ENCODE measurements around the gene GNS. TPM values are rescaled to one million over a fixed set of nuclear protein-coding genes. Genes with fewer than 3 reads are reported as not detected.
"Not testable (repeated sequence)": the region's sequence is repeated elsewhere in the genome, so short reads cannot be mapped to it uniquely, and the experiment has no call there.

The GNS gene
- total RNA-seq, 2 experiments from 2014 or later, result 18.6 to 19.0 TPM

DNA sequence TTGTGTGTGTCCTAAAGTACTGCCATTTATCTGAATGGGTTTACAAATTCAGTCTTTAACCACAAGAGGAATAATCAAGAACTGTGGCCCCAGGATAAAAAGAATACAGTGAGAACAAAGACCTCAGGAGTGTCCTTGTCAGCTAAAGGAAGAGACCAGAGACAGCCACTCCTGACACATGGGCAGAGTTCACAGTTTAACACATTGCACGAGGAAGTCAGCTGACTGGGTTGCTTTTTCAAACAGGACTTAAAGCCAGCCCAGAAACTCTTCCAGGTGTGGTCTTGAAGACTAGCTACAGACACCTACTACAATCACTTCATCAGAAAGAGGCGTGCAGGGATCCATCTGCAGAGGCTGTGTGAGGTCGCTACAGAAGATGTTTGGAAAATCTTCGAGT lies 42.8 kb downstream of the GNS start:
- CTCF ChIA-PET, result no interaction called here
- POLR2A ChIA-PET, result no interaction called here

DNA sequence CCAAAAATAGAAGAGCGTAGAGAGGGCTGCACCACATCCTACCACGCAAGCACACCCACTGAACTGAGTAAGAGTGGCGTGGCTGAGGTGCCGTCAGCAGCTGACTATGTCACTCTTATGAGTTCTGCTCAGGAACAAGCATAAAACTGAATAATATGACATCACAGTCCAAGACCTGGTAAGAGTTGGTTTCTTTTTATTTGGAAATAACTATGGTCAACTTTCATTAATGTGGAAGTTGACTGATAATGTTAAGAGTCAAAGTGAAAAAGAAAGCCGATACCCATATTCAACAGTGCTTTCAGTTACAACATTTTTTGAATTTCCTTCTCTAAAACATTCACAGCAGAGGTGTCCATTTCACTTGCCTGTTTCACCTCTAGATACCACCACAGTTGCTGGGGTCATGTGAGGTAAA lies 44.6 kb downstream of the GNS start:
- ChIA-PET CTCF (interaction anchor here (1.4 kb wide), 1 partner anchor 165 kb away, joined by 3 read pairs; no protein-coding TSS in a partner anchor), POLR2A (no interaction called here)

DNA sequence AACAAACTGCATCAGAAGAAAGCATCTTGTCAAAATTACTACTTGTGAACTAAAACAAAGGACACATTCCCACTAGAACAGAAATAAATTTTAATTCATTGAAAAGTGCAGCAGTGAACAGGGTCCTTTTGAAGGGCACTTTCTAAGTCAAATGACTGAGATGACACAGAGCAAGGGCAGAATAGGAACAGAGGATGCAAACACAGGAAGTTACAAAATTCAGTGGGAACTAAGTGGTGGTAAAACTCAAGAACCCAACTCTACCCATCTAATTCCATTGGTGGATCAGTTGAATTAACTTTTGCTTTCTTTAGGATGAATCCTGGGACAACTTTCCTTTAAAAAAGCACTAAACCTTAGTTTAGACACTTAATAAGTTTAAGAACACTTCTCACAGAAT lies 45.8 kb downstream of the GNS start:
- CTCF ChIA-PET, result interaction anchor here (1.3 kb wide), 1 partner anchor 191 kb away, joined by 3 read pairs; no protein-coding TSS in a partner anchor
- POLR2A ChIA-PET, result no interaction called here

DNA sequence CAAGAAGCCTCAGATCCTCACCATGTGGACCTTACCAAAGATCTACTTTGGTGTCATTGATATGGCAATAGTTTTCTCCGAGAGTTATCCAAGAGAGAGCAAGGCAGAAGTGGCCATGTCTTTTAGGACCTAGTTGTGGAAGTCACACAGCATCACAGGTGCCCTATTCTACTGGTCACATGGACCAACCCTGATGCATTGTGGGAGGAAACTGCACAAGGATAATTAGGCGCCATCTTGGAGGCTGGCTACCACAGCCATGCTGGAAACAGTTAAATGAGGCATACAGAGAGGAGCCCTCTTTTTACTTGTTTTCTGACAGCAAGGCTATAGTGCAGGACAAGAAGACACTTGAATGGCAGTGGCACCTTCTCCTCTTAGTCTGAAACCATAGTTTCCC lies 49.8 kb downstream of the GNS start:
- ChIA-PET CTCF (interaction anchor here (1.4 kb wide), 1 partner anchor 12 kb away, joined by 3 read pairs; no protein-coding TSS in a partner anchor), POLR2A (no interaction called here)

DNA sequence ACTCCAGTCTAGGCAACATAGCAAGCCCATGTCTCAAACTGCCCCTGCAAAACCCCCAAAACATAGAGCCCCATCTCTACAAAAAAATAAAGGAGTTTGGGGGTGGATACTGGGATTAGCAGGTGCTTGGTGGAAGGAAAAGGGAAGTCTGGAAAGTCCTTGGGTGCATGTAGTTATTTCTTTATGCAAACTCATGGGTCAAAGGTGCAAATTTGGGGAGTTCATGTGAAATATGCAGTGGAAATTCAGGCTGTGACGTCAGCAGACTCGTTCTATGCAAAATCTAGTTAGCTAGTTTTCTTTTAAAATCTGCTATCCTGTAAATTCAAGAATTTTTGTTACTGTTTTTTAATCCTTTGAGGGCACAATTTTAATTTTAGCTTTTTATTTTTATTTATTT lies 51.3 kb downstream of the GNS start:
- CTCF ChIA-PET, result no interaction called here
- POLR2A ChIA-PET, result no interaction called here

DNA sequence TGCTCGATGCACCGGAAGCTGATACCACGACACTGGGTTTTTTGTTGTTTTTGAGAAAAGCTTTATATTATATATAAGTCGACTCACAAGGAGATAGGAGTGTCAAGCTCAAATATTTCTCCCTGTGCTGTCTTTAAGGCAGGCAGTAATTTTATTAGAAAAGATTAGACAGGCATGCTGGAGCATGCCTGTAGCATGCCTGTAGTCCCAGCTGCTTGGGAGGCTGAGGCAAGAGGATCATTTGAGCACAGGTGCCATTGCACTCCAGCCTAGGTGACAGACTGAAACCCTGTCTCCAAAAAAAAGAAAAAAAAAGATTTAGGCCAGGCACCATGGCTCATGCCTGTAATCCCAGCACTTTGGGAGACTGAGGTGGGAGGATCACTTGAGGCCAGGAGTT lies 51.8 kb downstream of the GNS start:
- ChIA-PET POLR2A (no interaction called here), CTCF (interaction anchor here (0.7 kb wide), 1 partner anchor 18 kb away, joined by 3 read pairs; no protein-coding TSS in a partner anchor)

DNA sequence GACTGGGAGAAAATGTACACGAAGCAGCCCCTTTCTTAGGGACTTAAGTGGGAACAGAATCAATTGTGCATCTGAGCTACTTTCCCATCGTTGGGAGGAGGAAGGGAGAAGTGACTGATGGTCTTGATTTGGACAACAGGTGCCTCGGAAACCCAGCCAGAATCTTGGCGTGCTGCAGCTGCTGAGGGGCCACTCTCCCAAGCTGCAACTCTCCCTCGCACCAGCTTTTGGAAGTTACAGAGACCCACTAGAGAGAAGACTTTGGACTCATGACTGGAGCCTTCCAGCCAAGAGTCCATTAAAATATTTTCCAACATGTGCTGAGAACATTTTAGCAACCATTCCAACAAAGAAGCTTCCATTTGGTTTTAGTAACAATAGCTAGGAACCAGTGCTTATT lies 52.3 kb downstream of the GNS start:
- POLR2A ChIA-PET, result no interaction called here
- CTCF ChIA-PET, result interaction anchor here (0.7 kb wide), 1 partner anchor 18 kb away, joined by 3 read pairs; no protein-coding TSS in a partner anchor

DNA sequence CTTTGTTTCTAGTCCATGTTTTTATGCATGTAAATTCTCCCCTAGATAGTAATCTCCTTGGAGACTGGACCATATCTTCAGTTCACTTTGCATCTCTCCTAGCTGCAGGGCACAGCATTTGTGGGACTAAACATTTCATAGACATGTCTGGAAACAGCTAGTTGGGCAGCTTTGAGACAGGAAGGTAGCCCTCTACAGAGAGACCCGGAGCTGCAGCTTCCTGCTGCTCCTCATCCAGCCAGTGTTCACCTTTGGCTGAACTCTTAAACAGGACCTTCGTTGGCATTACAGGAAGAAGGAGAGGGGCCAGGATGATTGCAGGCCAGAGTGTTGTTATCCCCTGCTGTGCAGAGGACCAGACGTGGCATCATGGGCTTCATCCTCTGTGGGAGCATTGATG lies 52.9 kb downstream of the GNS start:
- POLR2A ChIA-PET, result no interaction called here
- CTCF ChIA-PET, result no interaction called here

DNA sequence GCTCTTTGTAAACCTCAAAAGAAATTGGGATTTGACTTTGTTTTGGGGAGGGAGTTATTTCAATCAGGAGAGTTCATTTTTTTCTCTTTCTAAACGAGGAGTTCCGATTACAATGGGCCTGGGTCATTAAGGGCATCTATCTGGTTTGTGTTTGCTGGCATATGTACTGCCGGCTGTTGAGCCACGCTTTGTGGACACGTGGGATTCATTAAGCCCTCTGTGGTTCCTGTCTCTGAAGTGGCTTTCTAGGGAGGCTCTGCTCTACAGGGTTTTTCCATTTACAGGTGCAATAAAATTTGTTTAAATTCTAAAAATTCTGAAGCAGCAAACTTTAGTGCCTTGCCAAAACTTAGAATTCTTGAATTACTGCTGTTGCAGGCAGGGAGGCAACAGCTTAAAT lies 57.9 kb downstream of the GNS start:
- ChIA-PET CTCF (interaction anchor here (0.6 to 3.2 kb wide), 3 partner anchors 141 to 185 kb away, joined by 3 to 14 read pairs (median 5); no protein-coding TSS in a partner anchor), POLR2A (no interaction called here)

DNA sequence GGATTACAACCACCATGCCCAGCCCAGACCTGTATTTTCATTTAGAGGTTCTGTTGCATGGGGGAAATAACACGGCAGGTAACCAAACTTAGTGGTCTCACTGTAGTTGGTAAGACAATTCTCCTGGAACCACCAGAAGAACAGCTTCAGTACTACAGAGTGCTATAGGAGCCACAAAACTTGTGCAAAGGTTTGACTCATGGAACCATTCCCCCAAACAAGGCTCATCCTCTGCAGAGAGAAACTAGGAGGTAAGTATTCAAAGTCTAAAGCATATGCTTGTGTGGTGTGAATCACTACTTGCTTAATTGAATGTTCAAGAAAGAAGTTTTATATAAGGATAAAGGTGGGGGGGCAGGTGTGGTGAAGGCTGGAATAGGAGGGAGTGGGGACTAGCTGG lies 58.7 kb downstream of the GNS start:
- ChIA-PET CTCF (interaction anchor here (0.6 to 3.2 kb wide), 4 partner anchors 31 to 184 kb away, joined by 3 to 14 read pairs (median 4); no protein-coding TSS in a partner anchor), POLR2A (no interaction called here)

DNA sequence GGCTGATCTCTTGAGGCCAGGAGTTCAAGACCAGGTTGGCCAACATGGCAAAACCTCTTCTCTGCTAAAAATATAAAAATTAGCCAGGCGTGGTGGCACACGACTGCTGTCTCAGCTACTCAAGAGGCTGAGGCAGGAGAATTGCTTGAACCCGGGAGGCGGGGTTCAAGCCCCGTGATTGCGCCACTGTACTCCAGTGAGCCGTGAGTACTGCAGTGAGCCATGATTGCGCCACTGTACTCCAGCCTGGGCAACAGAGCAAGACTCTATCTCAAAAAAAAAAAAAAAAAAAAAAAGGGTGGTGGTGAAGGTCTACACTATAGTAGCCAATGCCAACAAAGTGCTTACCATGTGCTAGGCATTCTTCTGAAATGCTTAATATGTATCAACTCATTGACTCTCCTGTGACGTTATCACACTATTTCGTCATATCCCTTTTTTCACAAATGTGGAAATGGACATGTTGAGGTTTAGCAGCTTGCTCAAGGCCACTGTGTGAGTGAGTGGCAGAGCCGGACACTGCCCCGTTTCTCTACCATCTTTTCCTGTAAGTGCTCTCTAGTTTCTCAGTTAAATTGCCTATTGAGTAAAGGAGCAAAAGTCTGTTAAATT lies 59.6 kb downstream of the GNS start:
- POLR2A ChIA-PET, result no interaction called here
- CTCF ChIA-PET, result interaction anchor here (0.7 to 0.9 kb wide), 2 partner anchors 30 to 41 kb away, joined by 3 to 4 read pairs; no protein-coding TSS in a partner anchor

DNA sequence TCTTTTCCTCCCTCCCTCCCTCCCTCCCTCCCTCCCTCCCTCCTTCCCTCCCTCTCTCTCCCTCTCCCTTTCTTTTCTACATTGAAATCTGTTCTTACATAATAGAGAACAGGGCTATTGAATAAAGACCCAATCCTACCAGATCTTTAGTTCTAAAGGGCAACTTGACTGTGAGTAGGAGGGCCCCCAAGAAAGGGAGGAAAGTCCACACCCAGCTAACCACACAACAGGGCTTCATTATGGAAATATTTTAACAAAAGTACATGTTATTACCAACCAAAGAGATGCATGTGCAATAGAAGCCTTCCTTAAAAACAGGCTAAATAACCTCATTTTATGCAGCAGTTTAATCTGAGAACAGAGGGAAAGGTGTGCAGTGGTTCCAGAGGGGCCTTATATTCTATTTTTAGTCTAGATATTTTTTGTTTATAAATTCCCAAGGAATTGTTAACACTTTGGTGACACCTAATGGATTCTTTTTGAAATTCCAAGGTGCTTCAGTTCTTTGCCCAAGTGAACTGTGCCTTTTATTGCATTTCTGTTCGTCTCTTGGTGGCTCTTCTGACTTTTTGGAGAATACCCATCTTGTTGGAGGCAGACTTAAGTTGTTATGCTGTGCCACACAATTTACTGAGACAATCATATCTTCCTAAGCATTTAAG lies 63.0 kb downstream of the GNS start:
- CTCF ChIA-PET, result interaction anchor here (0.7 to 1.3 kb wide), 3 partner anchors 82 to 148 kb away, joined by 3 to 8 read pairs (median 3); no protein-coding TSS in a partner anchor
- POLR2A ChIA-PET, result no interaction called here

DNA sequence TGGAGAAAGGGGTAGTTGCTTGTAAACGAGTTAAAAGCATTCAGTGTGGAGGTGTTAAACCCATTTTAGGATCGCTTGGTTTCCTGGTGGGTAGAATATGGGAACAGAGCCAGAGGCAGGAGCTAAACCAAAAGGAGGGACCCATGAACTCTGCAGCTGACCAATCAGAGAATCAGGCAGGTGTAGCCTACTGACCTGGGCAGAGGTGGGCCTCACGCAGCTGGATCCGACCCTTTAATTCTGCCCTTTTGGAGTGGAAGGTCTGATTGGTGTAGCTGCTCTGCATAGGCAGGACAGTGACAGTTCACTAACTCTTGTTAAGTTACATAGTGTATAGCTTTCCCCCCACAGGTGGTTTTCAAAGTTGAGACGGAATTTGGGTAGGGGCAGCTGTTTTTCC lies 63.7 kb downstream of the GNS start:
- CTCF ChIA-PET, result interaction anchor here (0.7 to 1.3 kb wide), 2 partner anchors 146 to 147 kb away, joined by 3 to 8 read pairs; no protein-coding TSS in a partner anchor
- POLR2A ChIA-PET, result no interaction called here

DNA sequence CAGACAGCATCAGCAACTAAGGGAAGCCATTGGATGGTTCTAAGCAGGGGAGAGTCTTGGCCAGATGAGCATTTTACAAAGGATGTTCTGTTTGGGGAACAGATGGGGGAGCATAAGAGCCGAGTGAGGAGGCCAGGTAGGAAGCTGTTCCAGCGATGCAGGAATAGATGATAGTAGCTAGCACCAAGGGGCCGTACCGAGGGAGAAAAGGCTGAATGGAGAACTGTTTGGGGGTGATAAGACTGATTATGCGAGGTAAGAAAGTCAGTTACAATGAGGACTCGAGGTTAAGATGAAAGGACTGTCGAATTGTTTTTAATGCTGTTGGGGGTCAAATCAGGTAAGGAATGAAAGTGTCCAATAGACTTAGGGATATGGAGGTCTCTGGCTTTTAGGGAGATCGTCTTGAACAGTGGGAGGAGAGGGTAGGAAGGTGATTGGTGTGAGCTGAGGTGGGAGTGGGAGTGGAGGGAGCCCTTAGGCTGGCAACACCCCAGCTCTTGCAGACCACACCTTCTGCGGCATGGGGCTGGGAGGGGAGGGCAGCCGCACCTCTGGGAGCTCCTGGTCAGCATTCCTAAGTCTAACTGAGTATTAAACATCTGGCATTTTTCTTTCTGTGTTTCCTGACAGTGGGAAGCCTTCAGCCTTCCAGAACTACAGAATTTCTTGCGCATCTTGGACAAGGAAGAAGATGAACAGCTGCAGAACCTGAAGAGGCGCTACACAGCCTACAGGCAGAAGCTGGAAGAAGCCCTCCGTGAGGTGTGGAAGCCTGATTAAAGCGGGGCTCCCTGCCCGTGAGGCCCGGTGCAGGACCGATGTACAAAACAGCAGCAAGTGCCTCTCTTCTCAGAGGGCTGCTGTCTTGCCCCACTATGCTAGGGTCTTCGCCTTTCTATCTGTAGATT lies 64.8 kb downstream of the GNS start:
- ChIA-PET CTCF (interaction anchor here (0.6 kb wide), 1 partner anchor 86 kb away, joined by 3 read pairs; no protein-coding TSS in a partner anchor), POLR2A (interaction anchor here (0.6 kb wide), 1 partner anchor 87 kb away, joined by 3 read pairs; no protein-coding TSS in a partner anchor)

DNA sequence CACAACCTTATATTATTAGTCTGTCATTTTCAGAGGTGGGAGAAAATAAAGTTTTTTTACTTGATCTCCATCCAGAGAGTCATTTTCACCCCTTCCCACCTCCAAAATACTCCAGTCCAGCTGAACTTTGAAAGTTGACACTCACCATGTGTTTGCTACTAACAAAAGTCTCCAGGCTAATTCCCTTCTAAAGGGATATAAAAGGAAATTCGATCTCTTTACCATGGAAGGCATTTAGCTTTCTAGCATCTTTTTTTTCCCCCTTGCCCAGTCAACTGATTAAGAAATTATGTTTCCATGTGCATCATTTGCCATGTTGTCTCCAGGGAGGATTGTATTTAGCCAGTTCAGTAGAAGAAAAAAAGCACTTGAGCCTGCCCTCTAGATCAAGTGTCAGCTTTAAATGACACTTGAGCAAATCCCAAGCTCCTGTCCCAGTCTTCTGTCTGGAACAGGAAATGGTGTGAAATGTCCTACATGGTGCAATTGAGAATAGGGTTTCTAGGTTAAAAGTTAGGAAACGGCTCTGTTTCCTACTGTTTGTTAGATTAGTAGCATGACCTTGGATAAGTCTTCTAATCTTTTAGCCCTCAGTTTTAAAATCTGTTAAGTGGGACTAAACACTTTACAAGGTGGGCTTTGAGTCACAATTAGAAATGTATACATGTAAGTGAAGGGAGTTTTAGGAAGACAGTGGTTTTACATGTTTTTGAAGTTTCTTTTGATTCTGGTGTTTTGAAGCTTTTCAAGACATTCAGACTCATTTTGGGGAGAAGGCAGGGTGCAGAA lies 67.2 kb downstream of the GNS start:
- CTCF ChIA-PET, result interaction anchor here (0.6 to 0.9 kb wide), 3 partner anchors 13 to 143 kb away, joined by 3 to 4 read pairs (median 3); no protein-coding TSS in a partner anchor
- POLR2A ChIA-PET, result no interaction called here

DNA sequence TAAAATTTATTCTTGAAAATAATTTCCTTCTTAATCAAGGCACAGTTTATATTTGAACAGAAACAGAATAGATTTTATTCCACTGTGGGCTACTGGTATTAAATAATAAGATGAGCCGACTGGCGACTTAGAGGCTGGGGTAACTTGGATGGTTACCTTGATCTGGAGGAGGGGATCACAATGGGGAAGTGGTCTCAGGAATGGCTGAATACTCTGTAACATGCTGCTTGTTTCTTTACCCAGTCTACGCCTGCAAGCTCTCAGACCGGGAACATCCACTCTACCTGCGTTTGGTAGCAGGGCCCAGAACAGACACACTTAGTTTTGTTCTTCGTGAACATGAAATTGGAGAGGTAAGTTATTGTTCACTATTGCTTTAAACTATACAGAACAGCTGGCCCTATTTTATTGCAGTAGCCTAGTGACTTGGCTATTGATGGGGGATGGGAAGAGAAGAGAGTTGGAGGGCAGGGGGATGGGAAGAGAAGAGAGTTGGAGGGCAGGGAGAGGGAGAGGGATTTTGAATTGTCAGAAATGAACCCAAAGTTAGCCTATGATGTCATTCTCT lies 67.9 kb downstream of the GNS start:
- ChIA-PET CTCF (interaction anchor here (0.9 kb wide), 1 partner anchor 142 kb away, joined by 4 read pairs; no protein-coding TSS in a partner anchor), POLR2A (no interaction called here)

DNA sequence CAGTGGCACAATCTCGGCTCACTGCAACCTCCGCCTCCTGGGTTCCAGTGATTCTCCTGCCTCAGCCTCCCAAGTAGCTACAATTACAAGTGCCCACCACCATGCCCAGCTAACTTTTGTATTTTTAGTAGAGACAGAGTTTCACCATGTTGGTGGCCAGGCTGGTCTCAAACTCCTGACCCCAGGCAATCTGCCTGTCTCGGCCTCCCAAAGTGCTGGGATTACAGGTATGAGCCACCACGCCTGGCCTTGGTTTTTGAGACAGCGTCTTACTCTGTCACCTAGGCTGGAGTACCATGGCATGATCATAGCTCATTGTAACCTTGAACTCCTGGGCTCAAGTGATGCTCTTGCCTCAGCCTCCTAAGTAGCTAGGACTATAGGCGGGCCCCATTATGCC lies 69.0 kb downstream of the GNS start:
- CTCF ChIA-PET, POLR2A ChIA-PET: not testable (repeated sequence)

DNA sequence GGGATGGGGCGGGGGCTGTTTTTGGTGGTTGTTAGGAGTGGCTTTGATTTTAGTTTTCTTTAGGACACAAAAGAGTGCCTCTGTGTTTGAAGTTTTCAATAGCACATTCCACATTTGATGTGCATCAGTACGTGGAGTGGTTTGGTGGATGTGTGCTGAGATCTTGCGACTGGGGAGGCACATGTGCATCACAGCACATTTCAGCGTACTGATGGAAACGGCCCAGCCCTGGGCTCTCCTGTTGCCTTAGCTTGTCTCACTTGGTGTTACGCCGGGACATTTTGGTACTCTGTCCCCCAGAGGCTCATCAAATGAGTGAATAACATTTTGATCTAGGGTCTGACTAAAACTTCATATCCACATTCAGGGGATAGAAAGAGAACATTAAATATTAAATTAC lies 70.5 kb downstream of the GNS start:
- ChIA-PET CTCF (interaction anchor here (0.9 to 1.8 kb wide), 4 partner anchors 9 to 139 kb away, joined by 3 to 5 read pairs (median 4); no protein-coding TSS in a partner anchor), POLR2A (interaction anchor here (1.7 kb wide), 1 partner anchor 9 kb away, joined by 5 read pairs; no protein-coding TSS in a partner anchor)
